Testis (tissue), 2 donors: ENCODE results near the gene SYNGR2.

ENCODE experiments used
- POLR2A ChIP-seq: fragments of 450-650 bp; IDR thresholded peaks from one replicate; pipeline ENCODE4 v1.6.1; 2017; ENCODE audit warnings: antibody characterized with exemption, mild to moderate bottlenecking, moderate library complexity
- TF ChIP-seq, protein P1 (sequence below), 3 experiments: fragments of 450-650 bp in 2 of 3; fragments of 200-600 bp in 1 of 3; sonication (generic) in 1 of 3; IDR thresholded peaks; one replicate each; pipeline ENCODE4 v1.5.1; 2016 to 2019; ENCODE audit warnings: antibody characterized with exemption in 3 of 3, mild to moderate bottlenecking in 2 of 3, moderate library complexity in 1 of 3

DNA sequence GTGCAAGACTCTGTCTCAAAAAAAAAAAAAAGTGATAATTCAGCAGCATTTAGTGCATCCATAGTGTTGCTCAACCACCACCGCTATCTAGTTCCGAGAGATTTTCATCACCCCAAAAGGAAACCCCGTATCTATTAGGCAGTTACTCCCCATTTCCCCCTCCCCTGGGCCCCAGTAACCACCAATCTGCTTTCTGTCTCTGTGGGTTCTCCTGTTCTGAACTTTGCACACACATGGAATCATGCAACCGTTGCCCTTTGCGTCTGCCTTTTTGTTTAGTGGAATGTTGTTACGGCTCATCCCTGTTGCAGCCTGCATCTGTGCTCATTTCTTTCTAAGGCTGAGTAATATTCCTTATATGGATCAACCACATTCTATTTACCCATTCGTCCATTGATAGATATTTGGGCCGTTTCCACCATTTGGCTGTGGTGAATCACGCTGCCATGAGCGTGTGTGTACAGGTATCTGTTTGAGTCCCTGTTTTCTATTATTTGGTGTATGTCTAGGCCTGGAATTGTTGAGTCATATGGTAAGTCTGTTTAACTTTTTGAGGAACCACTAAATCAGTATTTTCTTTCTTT is 8.7 kb upstream of the SYNGR2 start:
- TF ChIP-seq POLR2A, result no peak
- TF ChIP-seq, protein P1, sequence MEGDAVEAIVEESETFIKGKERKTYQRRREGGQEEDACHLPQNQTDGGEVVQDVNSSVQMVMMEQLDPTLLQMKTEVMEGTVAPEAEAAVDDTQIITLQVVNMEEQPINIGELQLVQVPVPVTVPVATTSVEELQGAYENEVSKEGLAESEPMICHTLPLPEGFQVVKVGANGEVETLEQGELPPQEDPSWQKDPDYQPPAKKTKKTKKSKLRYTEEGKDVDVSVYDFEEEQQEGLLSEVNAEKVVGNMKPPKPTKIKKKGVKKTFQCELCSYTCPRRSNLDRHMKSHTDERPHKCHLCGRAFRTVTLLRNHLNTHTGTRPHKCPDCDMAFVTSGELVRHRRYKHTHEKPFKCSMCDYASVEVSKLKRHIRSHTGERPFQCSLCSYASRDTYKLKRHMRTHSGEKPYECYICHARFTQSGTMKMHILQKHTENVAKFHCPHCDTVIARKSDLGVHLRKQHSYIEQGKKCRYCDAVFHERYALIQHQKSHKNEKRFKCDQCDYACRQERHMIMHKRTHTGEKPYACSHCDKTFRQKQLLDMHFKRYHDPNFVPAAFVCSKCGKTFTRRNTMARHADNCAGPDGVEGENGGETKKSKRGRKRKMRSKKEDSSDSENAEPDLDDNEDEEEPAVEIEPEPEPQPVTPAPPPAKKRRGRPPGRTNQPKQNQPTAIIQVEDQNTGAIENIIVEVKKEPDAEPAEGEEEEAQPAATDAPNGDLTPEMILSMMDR (IDR thresholded peaks at IDR 0.05), result no peak
